ENCODE measurements around the gene PLXNB3.
A peak's percentile ranks its signal among the peaks of the same experiment; 100 is the strongest.

PLXNB3 gene

DNA sequence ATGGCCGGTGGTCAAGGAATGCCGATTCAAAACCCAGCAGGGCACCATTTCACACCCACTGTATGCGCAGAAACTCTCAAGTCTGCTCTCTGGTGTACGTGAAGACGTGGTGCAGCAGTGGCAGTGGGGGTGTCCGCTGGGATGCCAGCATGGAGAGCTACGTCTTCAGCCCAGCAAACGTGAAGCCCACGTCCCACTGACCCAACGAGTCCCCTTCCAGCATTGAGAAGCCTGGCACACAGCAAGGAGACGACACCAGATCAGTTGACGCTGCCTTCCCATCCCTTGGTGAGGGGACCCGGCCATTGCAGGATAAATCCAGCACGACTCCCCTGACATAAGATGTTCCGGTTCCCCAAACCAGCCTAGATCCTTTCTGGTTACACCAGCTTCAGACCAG lies 2.2 kb upstream of the PLXNB3 start:
- DNase-seq (ENCODE audit: low spot score) = no peak

DNA sequence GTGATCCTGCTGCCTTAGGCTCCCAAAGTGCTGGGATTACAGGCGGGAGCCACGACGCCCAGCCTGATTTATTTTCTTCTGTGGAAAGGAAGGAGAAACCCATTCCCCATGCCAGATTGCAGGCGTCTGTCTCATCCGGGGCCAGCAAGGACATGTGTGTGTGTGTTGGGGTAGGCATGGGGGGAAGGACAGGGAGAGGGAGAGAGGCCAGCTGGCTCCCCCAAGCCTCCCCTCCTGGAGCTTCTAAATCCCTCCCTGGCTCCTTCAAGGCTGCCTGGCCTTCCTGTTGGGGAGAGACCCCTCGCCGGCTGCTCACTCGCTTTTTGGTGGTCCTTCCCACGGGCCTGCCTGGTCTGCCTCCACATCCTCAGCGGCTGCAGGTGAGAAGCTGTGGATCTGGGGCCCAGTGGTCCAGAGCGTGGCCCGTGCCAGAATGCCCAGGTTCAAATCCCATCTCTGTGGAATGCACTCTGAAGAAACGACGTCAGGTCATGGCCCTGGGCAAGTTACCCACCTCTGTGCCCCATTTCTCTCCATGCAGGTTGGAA lies 1.3 kb upstream of the PLXNB3 start:
- no peak for DNase-seq (ENCODE audit: low spot score)

DNA sequence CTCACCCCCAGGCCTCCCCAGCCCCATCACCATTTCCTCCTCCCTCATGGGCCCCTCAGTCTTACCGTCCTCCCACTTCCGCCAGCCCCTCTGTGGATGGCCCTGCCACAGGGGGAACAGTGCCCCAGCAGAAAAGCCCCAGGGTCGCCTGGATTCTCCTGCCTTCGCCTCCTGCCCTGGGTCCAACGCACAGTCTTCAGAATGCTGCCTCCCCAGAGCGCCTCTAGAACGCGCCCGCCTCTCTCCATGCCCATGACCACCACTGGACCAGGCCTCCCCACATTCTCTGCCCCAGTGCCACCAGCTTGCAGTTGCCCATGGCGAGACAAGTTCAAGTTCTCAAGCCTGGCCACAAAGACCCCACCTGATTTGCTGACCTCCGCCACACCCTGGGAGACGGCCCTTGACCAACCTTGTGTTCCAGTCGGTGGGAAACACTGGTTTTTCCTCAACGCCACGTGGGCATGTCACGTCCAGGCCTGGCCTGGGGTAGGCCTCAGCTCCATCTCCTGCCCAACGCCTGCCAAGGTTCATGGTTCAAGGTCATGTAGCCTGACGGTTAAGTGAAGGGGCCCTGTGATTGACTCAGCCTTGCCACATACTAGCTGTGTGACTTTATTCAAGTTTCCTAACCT lies 634 bp upstream of the PLXNB3 start:
- no peak for DNase-seq (ENCODE audit: low spot score)

DNA sequence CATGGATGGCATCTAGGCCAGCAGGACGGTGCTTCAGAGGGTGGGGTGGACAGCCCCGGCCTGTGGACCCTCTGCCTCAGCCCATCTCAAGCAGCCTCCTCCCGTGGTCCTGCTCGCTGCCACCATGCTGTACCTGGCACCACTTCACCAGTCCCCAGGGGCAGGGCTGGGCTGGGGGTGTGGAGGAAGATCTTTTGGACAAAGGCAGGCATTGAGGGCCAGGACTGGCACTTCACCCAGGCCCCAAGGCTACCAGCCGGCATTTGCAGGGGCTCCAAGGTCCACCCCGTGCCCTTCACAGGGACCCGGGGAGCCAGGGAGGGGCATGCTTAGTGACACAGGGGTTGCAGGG lies 713 bp downstream of the PLXNB3 start:
- DNase-seq (ENCODE audit: low spot score) = no peak

DNA sequence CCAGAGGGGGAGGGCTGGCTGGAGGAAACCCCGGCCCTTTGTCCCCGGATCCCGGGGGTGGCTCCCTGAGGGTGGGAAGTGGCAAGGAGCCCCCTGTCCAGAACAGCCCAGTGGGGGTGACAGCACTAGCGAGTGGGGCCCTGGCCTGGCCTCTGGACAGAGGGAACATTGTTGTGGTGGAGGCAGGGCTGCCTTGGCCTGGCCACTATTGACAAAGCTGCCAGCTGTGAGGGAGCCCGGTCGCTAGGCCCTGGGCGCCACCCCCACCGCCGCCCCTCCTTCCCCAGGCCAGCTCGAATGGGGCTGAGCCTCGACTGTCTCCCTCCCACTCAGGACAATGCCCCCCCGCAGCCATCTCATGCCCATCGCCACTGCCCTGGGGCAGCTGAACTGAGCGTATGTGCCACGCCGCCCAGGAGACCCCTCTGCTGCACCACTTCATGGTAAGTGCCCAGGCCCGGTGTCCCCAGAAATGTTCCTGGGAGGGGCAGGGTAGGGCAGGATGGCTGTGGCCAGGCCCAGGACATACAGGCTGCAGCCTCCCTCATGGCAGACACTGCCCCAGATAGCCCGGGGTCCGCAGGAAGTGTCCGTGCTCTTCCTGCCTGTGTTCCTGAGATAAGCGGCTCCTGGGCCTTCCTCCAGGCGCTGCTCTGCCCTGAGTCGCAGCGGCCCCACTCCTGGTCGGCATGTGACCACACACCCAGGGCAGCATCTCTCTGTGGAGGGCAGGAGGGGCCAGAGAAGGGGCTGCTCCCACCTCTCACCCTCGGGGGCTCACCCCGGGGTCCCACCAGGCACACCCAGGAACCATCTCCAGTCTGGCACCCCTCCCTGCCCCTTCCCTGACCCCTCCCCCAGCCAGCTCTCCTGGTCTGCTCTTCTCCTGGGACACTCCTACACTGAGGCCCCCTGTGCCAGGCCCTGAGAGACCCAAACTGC lies 1.4 kb downstream of the PLXNB3 start:
- no peak for DNase-seq (ENCODE audit: low spot score)

DNA sequence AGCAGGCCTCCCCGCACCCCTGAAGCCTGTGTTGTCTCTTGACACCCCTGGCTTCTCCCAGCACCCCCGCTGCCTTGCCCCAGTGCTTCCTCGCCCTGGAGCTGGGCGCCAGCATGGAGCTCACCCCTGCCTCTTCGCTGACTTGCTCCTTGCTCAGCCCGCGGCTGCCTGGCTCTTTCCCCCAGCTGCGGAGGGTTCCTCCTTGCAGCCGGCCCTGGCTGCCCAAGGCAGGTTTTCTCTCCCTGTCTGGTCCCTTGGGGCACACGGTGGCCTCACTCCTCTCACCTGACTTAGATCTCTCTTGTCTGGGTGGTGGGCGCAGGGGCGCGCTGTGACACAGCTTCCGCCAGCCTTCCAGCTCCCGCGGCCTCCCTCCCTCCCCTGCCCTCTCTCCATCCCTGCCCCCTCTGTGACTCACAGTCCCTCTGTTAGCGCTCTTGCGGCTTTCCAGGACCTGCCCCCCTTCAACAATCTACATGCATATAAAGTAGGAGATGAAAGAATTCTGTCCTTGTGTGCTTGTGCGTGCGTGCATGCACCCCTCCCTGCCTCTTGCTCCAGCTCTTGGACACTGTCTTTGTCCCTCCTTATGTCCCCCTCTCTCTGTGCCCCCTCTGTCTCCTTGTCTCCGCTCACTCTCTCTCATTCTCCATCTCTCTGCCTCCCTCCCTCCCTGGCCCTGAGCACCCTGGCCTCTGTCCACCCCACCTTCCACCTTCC lies 2.2 kb downstream of the PLXNB3 start:
- peak; percentile 71 for DNase-seq (ENCODE audit: low spot score)

DNA sequence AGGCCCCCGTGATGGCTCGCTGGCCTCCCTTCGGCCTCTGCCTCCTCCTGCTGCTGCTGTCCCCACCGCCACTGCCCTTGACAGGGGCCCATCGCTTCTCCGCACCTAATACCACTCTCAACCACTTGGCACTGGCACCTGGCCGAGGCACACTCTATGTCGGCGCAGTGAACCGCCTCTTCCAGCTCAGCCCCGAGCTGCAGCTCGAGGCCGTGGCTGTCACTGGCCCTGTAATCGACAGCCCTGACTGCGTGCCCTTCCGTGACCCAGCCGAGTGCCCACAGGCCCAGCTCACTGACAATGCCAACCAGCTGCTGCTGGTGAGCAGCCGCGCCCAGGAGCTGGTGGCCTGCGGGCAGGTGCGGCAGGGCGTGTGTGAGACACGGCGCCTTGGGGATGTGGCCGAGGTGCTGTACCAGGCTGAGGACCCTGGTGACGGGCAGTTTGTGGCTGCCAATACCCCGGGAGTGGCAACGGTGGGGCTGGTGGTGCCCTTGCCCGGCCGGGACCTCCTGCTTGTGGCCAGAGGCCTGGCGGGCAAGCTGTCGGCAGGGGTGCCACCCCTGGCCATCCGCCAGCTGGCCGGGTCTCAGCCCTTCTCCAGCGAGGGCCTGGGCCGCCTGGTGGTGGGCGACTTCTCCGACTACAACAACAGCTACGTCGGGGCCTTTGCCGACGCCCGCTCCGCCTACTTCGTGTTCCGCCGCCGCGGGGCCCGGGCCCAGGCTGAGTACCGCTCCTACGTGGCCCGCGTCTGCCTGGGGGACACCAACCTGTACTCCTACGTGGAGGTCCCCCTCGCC lies 3.0 kb downstream of the PLXNB3 start:
- no peak for DNase-seq (ENCODE audit: low spot score)

DNA sequence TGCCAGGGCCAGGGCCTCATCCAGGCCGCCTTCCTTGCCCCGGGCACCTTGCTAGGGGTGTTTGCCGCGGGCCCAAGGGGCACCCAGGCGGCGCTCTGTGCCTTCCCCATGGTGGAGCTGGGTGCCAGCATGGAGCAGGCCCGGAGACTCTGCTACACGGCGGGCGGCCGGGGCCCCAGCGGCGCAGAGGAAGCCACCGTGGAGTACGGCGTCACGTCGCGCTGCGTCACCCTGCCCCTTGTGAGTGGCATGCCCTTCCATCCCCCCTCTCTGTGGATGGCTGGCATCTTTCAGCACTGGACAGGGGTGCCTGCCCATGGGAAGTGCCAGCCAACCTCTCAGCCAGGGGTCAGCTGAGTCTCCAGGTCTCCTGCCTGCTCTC lies 3.6 kb downstream of the PLXNB3 start:
- DNase-seq (ENCODE audit: low spot score) = no peak

DNA sequence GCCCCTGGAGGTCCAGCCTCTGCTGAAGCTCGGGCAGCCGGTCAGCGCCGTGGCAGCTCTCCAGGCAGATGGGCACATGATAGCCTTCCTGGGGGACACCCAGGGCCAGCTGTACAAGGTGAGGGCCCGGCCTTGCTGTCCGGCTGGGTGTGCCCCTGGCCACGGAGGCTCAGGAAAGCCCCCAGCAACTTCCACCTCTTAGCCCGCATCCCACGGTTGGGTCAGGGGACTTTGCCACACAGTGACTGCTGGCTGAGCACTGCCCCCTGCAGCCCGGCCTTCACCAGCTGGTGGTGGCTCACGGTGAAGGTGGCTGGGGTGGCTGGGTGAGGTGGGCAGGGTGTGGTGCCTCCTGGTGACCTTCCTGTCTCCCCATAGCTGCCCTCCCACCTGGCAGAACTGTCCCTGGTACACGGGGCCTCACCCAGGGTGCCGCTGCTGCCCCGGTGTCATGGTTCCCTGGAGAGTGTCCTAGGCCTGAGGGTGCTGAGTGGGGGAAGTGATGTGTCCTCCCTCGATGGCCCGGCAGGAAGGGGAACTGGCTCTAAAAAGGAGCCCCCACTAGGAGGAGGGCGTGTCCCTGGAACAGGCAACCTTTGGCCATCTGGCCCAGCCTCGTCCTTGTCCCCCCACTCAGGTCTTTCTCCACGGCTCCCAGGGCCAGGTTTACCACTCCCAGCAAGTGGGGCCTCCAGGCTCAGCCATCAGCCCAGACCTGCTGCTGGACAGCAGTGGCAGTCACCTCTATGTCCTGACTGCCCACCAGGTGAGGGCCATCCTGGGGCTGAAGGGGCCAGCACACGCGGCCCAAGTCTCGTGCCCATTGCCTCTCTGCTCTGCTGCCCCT lies 4.5 kb downstream of the PLXNB3 start:
- no peak for DNase-seq (ENCODE audit: low spot score)

DNA sequence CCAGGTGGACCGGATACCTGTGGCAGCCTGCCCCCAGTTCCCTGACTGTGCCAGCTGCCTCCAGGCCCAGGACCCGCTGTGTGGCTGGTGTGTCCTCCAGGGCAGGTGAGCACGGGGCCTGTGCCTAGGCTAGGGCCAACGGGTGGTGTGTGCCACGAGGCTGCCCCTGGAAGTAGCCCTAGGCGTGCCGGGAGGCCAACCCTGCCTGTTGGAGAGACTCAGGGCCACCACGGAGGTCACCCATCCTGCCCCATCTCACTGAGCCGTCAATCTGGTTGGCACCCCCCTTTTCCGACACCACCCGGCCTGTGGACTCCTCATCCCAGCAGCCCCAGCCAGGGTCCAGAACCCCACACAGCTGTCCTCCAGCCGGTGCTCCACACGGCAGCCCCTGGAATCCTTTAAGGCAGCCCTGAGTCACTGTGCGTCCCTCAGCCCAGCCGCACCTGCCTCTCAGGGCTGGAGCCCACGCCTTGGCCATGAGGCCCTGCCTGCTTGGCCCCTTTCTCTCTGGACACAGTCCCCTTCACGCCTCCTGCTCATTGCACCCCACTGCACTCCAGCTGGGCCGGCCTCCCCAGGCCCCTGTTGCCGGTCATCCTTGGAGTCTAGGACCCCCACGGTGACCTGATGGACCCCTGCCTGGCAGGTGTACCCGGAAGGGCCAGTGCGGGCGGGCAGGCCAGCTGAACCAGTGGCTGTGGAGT lies 5.3 kb downstream of the PLXNB3 start:
- DNase-seq (ENCODE audit: low spot score) = no peak

DNA sequence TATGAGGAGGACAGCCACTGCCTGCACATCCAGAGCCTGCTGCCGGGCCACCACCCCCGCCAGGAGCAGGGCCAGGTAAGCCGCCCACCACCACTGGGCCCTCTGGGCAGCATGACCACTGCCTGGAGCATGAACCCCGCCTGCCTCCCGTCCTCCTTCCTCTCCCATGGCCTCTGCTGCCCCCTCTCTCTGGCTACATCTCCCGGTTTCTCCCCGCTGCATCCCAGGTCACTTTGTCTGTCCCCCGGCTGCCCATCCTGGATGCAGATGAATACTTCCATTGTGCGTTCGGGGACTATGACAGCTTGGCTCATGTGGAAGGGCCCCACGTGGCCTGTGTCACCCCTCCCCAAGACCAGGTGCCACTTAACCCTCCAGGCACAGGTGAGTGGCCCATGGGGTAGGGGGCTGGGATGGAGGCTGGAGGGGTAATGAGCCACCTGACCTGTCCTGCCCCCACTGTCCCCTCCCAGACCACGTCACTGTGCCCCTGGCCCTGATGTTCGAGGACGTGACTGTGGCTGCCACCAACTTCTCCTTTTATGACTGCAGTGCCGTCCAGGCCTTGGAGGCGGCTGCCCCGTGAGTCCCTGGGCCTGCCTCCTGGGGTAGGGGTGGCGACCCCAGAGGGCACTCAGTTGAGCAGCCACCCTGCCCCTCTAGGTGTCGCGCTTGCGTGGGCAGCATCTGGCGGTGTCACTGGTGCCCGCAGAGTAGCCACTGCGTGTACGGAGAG lies 6.0 kb downstream of the PLXNB3 start:
- no peak for DNase-seq (ENCODE audit: low spot score)

DNA sequence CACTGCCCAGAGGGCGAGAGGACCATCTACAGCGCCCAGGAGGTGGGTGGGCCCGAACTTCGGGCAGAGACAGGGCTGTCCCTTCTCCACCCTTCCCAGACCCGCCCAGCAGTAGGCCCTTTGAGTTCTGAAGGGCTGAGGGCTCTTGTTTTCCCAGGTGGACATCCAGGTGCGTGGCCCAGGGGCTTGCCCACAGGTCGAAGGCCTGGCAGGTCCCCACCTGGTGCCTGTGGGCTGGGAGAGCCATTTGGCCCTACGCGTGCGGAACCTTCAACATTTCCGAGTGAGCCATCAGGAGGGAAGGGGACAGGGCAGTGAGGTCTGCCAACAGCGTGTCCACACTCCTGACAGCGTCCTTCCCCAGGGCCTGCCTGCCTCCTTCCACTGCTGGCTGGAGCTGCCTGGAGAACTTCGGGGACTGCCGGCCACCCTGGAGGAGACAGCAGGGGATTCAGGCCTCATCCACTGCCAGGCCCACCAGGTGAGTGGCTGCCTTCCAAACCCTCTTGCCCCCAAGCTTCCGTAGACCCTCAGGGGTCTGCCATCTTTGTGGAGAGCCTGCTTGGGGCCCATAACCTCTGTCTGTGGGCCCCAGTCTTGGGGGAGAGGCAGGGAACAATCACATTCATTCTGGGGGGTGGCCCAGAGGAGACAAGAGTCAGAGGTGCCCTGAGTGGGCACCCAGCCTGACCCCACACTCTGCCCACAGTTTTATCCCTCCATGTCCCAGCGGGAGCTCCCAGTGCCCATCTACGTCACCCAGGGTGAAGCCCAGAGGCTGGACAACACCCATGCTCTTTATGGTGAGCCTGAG lies 6.8 kb downstream of the PLXNB3 start:
- DNase-seq (ENCODE audit: low spot score) = no peak

DNA sequence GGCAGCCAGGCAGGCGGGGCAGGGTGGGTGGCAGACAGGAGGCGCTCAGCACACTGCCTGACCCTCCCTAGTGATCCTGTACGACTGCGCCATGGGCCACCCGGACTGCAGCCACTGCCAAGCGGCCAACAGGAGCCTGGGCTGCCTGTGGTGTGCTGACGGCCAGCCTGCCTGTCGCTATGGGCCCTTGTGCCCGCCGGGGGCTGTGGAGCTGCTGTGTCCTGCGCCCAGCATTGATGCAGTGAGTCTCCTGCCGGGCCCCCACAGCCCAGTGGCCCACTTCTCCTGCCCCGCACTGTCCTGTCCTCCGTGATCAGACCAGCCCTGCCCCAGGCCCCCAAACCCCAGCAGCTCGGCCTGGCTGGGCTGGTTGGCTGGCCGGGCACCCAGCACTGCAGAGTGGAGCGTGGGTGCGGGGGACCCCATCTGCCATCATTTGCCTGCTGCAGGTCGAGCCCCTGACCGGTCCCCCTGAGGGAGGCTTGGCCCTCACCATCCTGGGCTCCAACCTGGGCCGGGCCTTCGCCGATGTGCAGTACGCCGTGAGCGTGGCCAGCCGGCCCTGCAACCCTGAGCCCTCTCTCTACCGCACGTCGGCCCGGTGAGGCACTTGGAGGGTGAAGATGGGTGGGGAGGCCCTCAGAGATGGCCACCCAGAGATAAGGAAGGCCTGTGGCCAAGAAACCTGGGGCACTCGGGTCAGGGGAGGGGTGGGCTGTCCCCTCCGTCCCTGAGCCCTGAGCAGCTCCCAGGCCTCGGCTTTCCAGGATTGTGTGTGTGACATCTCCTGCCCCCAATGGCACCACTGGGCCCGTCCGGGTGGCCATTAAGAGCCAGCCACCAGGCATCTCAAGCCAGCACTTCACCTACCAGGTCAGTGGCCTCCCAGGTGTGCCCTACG lies 7.6 kb downstream of the PLXNB3 start:
- DNase-seq (ENCODE audit: low spot score) = no peak

DNA sequence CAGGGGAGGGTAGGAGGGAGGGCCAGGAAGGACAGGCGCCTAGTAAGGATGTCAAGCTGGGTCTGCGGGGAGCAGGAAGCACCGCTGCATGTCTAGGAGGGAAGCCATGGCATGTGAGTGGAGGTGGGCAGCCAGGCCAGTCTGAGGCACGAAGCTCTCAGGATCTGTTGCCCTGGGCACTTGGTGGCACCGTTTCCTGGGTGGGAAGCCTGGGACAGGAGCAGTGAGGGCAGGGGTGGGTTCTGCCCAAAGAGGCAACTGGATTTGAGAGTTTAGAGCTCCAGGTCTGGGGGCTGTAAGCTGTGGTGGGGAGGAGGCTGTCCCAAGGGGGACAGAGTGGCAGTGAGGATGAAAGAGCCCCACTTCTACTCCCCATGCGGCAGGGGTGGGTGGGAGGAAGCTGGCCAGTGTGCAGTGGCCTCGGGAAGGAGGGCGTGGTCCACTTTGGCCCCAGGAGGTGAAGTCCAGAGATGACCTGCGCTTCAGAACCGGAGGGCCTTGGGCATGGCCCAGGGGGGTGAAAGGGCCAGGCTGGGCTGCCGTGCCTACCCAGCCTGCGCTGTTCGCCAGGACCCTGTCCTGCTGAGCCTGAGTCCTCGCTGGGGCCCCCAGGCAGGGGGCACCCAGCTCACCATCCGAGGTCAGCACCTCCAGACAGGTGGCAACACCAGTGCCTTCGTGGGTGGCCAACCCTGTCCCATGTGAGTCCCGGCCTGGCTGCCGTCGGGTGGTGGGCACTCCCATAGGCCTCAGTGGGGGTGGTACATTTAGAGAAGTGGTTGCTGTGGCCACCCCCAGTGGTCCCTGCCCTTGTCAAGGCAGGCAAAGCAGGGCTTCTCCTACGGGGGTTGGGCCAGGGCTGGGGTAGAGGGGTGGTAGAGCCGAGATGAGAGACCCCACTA lies 8.5 kb downstream of the PLXNB3 start:
- DNase-seq (ENCODE audit: low spot score) = no peak

DNA sequence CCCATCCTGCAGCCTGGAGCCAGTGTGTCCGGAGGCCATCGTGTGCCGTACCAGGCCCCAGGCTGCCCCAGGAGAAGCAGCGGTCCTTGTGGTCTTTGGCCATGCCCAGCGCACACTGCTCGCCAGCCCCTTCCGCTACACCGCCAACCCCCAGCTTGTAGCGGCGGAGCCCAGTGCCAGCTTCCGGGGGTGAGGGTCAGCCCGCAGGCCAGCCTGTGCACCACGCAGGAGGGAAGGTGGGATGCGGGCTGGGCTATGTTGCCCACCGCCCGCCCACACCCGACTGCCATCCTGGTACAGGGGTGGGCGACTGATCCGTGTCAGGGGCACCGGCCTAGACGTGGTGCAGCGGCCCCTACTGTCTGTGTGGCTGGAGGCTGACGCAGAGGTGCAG lies 9.2 kb downstream of the PLXNB3 start:
- no peak for DNase-seq (ENCODE audit: low spot score)

DNA sequence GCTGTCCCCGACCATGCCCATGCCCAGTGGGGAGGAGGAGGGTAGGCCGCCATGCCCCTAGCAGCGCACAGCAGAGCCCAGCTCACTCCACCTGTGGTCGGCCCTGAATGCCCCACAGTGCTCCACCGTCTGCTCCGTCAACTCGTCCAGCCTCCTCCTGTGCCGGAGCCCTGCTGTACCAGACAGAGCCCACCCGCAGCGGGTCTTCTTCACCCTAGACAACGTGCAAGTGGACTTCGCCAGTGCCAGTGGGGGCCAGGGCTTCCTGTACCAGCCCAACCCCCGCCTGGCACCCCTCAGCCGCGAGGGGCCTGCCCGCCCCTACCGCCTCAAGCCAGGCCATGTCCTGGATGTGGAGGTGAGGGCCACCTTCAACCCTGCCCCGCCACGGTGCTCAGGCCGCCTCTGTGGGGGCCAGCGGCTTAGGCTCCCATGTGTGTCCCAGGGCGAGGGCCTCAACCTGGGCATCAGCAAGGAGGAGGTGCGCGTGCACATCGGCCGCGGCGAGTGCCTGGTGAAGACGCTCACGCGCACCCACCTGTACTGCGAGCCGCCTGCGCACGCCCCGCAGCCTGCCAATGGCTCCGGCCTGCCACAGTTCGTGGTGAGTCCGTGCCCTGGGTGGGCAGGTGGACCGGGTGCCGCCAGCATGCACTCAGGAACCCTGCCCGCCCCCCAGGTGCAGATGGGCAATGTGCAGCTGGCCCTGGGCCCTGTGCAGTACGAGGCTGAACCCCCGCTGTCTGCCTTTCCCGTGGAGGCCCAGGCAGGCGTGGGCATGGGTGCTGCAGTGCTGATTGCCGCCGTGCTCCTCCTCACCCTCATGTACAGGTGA lies 9.9 kb downstream of the PLXNB3 start:
- no peak for DNase-seq (ENCODE audit: low spot score)
